Stimulated activated naive CD8-positive, alpha-beta T cell treated with anti-CD3 and anti-CD28 coated beads, Interleukin-15, amount 100 ng/mL, for 72 hours (primary cell): ENCODE measurements around the gene FREY1.

Experiments
- ATAC-seq: fragments of 150-1000 bp; cut with Tn5 transposase; 2 replicates; pipeline ENCODE4 v1.10.0; 2021; ENCODE audit warnings: mild to moderate bottlenecking, moderate library complexity
- DNase-seq, 2 donors: peaks; one replicate each; pipeline ENCODE4 v3.0.0; 2021 to 2022
- H3K27ac Mint-ChIP-seq, 2 donors: one replicate each; pipeline ENCODE4 v1.8.0; 2022; ENCODE audit warnings: mild to moderate bottlenecking in 2 of 2, mixed read lengths in 2 of 2, moderate library complexity in 2 of 2
- H3K27me3 Mint-ChIP-seq: one replicate; pipeline ENCODE4 v1.8.0; 2022; ENCODE audit warnings: mixed read lengths
- H3K4me1 Mint-ChIP-seq: one replicate; pipeline ENCODE4 v1.8.0; 2022; ENCODE audit warnings: mild to moderate bottlenecking, mixed read lengths
- H3K4me3 Mint-ChIP-seq, 2 donors: one replicate each; pipeline ENCODE4 v1.8.0; 2022; ENCODE audit warnings: mild to moderate bottlenecking in 2 of 2, mixed read lengths in 2 of 2, moderate library complexity in 1 of 2
- H3K9me3 Mint-ChIP-seq, 2 donors: one replicate each; pipeline ENCODE4 v1.8.0; 2022; ENCODE audit warnings: mixed read lengths in 2 of 2

FREY1 gene

DNA sequence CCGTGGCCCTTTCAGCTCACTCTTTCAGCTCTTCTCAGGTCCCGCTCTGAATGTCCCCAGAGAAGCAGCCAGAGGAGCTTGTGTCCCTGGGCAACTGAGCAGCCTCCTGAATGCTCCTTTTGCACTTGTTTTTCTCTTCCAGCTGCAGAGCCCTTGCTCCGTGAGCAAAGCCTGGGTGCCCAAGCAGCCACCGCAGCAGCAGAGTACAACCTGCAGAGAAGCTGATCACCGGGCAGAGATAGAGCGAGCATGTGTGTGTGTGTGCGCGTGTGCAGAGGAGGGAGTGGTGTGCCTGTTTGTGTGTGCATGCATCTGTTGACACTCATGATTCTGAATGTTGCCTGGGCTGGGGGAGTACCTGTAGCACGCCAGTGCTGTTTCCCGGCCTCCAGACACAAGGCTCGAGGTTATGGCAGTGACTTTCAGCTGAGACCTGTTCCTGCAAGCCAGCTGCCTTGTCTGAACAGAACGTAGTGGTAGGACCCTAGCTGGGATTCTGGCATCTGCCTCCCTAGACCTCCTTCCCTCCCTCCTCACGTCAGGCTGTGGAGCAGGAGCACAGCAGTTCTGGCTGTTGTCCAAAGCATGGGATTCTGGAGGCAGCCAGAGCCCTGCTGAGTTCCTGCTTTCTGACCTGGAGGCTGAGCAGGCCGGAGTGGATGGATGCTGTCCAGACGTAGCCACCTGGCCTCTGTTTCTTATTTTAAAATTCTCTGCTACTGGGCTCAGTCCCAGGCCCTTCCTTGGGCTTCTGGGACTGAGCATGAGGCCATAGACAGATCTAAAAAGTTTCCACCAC is 26.1 kb downstream of the FREY1 start:
- no peak overlapping the region for H3K27ac Mint-ChIP-seq
- DNase-seq (no peak), ATAC-seq (no peak)
- H3K27me3 Mint-ChIP-seq, result peaks cover 18% of the 10 kb centered on the region
- H3K9me3 Mint-ChIP-seq, result no peaks in the 10 kb centered on the region
- H3K4me3 Mint-ChIP-seq, result no peak overlapping the region
- peaks cover 12% of the 10 kb centered on the region for H3K4me1 Mint-ChIP-seq

DNA sequence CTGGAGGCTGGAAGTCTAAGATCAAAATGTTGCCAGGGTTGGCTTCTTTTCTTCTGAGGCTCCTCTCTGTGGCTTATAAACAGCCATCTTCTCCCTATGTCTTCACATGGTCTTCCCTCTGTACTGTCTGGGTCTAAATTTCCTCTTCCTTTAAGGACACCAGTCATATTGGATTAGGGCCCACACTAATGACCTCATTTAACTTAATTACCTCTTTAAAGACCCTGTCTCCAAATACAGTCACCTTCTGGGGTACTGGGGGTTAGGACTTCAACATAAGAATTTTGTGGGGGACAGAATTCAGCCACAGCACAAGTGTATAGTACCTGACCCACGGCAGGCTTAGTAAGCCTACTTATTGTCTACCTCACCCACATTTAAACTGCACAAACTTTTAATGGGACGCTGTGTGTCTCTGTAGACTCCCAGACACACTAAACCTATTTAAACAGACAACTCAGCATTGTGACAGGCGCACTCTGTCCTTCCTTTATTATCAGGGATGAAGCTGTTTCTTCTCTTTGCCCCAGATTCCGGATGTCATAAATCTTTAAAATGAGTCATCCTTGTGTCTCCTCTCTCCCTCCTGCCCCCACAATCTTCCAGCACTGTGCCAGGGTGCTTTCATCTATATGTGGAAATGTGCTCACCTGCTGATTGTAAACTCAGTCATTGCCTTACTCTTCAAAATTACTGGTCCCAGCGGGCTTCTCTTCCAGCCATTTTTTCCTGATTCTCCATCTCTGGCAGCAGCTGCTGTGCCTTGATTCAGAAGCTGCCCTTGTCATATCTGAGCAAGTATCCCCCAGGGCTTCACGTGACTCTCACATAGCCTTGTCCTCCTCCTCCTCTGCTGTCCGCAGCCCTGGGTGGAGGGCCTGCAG is 27.0 kb downstream of the FREY1 start:
- no peak overlapping the region for H3K4me3 Mint-ChIP-seq
- ATAC-seq (no peak), DNase-seq (no peak)
- peaks cover 14% of the 10 kb centered on the region for H3K27me3 Mint-ChIP-seq
- no peaks in the 10 kb centered on the region for H3K9me3 Mint-ChIP-seq
- no peak overlapping the region for H3K27ac Mint-ChIP-seq
- H3K4me1 Mint-ChIP-seq, result peaks cover 8% of the 10 kb centered on the region

DNA sequence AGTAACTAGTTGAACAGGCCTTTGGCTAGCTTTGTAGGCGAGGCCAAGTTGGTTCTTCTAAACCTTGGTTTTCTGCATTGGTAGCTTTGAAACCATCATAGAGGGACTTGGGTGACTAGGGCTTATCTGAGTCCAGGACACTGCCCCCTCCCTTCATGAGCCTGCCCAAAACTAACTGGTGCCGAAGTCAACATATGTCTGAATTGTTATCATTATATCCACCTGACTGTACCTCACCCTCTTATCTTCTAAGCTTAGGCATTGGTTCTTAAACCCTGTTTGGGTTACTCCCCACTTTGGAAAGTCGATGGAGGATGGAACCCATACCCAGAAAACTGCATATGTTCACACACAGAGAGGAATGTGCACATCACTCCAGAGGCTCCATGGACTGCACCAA is 29.2 kb downstream of the FREY1 start:
- DNase-seq (no peak), ATAC-seq (no peak)
- Mint-ChIP-seq H3K4me3 (no peak overlapping the region), H3K27ac (no peak overlapping the region), H3K4me1 (no peaks in the 10 kb centered on the region), H3K9me3 (no peaks in the 10 kb centered on the region), H3K27me3 (no peaks in the 10 kb centered on the region)

DNA sequence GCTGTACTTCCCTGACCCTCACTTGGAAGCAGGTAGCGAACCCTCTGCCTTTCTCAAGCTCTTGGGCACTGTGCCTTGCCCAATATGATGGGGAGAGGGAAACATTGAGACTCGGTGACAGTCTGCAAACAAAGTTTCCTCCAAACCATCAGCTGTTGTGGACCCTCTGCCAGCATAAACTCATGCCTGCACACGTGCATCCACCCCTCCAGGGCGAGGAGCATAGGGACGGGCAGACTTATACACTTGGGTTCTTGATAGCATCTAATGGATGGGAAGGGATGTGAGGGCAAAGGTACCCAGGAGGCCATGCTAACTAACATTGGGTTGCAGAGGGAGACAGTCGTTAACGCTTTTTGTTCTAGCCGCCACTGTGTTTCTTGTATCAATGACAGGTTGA is 29.9 kb downstream of the FREY1 start:
- Mint-ChIP-seq H3K4me3 (no peak overlapping the region), H3K27me3 (no peaks in the 10 kb centered on the region), H3K4me1 (no peaks in the 10 kb centered on the region), H3K9me3 (no peaks in the 10 kb centered on the region), H3K27ac (no peak overlapping the region)
- DNase-seq, result no peak
- no peak for ATAC-seq

DNA sequence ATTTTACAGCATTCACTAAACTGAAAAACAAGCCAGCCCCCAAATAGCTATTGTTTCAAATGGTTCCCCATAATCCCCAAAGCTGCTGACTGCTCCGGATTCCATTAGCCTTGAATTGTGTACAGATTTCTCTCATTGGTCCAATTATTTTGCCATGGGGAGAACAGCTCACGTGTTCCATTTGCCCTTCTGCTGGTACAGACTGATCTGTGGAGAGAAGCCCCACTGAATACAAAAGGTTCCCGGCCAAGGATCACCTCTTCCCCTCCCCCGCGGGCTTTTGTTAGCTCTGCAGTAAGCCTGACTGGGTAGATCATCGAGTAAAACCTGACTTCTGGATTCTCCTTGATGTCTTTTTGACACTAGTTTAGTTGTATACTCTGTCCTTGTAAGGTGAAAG is 30.7 kb downstream of the FREY1 start:
- no peak overlapping the region for H3K27ac Mint-ChIP-seq
- no peaks in the 10 kb centered on the region for H3K4me1 Mint-ChIP-seq
- no peak overlapping the region for H3K4me3 Mint-ChIP-seq
- H3K9me3 Mint-ChIP-seq, result no peaks in the 10 kb centered on the region
- no peak for ATAC-seq
- no peak for DNase-seq
- no peaks in the 10 kb centered on the region for H3K27me3 Mint-ChIP-seq

DNA sequence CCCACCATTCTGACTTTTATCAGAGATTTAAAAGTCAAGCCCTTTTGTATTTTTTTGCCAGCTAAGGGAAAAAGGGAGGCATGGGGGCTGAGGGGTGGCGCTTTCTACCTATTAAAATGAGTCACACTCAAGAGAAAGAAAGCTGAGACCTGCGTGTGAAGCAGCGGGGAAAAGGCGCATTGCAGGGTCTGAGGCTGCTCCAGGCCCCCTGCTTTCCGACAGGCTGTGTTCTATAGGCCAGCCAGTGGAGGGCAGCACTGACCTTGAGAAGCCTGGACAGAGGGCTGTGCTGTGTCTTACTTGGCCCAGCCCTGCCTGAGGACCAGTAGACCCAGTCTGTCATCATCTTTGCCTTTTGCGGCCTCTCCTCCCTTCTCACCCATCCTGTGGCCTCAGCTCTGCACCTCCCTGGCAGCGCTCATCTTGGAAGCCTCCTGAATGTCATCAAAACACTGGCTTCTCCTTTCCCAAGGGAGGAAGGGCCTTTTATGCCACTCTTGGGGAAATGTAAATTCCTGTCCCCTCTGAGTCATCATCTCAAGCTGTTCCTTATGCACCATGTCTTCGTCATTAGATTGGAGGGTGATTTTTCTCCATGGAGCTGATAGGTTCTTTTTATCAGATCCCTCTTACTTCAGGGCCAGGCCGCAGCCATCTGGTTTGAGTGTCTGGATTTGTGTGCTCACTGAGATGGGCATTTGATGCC is 34.3 kb downstream of the FREY1 start:
- H3K9me3 Mint-ChIP-seq, result no peaks in the 10 kb centered on the region
- ATAC-seq, result peak; percentile 83
- H3K27ac Mint-ChIP-seq, result no peak overlapping the region
- H3K4me1 Mint-ChIP-seq, result no peaks in the 10 kb centered on the region
- no peak overlapping the region for H3K4me3 Mint-ChIP-seq
- no peaks in the 10 kb centered on the region for H3K27me3 Mint-ChIP-seq
- peak; percentile 25 to 42 for DNase-seq

DNA sequence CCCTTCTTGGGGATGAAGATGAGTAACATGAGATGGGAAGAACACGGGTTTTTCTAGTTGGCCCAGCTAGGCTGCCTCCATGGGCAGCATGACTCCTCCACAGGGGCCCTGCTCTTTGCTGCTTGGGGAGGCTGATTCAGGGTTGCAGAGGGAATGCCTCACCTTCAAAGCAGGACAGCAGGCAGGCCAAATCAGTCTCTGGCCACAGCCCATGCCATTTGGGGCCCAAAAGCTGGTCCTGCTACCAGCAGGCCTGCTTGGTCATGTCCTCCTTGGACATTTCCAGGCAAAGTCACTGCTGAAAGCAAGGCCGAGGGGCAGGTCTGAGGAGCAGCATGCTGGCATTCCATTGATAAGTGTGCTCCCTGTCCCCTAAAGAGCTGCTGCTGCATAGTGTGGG is 35.4 kb downstream of the FREY1 start:
- Mint-ChIP-seq H3K27ac (no peak overlapping the region), H3K27me3 (no peaks in the 10 kb centered on the region), H3K4me1 (no peaks in the 10 kb centered on the region), H3K9me3 (no peaks in the 10 kb centered on the region), H3K4me3 (no peak overlapping the region)
- ATAC-seq, result no peak
- DNase-seq, result no peak

DNA sequence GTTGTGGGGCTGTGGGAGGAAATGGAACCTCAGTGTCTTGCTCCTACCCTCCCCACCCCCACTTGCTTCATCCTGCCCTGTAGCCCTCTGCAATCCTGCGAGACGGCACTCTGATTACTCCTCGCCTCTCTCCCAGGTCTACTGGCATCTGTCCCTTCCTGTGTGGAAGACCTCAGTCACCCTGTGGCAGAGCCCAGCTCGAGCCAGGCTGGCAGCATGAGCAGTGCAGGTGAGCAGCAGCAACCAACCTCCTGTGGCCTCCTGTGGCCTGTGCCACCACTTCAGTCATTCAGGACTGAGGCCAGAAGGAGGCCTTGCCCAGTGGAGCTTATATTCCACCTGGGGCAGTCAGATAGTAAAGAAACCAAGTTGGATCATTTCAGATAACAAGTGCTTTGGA is 36.4 kb downstream of the FREY1 start:
- Mint-ChIP-seq H3K4me1 (no peaks in the 10 kb centered on the region), H3K9me3 (no peaks in the 10 kb centered on the region), H3K27me3 (no peaks in the 10 kb centered on the region), H3K4me3 (no peak overlapping the region), H3K27ac (no peak overlapping the region)
- ATAC-seq, result no peak
- DNase-seq, result no peak

DNA sequence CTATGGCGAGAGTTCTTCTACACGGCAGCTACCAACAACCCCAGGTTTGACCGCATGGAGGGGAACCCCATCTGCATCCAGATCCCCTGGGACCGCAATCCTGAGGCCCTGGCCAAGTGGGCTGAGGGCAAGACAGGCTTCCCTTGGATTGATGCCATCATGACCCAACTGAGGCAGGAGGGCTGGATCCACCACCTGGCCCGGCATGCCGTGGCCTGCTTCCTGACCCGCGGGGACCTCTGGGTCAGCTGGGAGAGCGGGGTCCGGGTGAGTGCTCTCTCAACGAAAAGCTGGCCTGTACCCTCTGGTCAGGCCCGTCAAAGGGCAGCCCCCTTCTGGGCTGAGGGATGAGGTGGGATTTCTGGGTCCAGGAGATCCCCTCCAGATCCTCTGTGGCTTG is 37.5 kb downstream of the FREY1 start:
- H3K27ac Mint-ChIP-seq, result no peak overlapping the region
- H3K9me3 Mint-ChIP-seq, result no peaks in the 10 kb centered on the region
- no peaks in the 10 kb centered on the region for H3K4me1 Mint-ChIP-seq
- H3K27me3 Mint-ChIP-seq, result no peaks in the 10 kb centered on the region
- ATAC-seq, result no peak
- DNase-seq, result no peak
- no peak overlapping the region for H3K4me3 Mint-ChIP-seq

DNA sequence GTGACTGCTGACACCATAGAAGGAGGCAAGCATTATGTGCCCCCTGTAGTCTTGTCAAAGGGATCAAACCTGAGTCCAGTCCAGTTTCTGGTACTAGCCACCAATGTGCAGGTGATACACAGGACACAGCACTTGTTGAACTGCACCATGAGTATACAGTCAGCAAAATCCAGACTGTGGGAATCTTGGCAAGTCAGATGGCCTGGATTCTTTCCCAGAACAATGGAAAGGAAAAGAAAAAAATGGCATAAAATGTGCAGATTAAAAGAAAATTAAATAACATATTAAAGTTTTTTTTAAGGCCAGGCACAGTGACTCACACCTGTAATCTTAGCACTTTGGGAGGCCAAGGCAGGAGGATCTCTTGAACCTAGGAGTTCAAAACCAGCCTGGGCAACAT is 43.0 kb downstream of the FREY1 start:
- H3K27me3 Mint-ChIP-seq, result no peaks in the 10 kb centered on the region
- no peaks in the 10 kb centered on the region for H3K9me3 Mint-ChIP-seq
- DNase-seq (no peak), ATAC-seq (no peak)
- H3K4me3 Mint-ChIP-seq, result no peak overlapping the region
- no peaks in the 10 kb centered on the region for H3K4me1 Mint-ChIP-seq
- H3K27ac Mint-ChIP-seq, result no peak overlapping the region

DNA sequence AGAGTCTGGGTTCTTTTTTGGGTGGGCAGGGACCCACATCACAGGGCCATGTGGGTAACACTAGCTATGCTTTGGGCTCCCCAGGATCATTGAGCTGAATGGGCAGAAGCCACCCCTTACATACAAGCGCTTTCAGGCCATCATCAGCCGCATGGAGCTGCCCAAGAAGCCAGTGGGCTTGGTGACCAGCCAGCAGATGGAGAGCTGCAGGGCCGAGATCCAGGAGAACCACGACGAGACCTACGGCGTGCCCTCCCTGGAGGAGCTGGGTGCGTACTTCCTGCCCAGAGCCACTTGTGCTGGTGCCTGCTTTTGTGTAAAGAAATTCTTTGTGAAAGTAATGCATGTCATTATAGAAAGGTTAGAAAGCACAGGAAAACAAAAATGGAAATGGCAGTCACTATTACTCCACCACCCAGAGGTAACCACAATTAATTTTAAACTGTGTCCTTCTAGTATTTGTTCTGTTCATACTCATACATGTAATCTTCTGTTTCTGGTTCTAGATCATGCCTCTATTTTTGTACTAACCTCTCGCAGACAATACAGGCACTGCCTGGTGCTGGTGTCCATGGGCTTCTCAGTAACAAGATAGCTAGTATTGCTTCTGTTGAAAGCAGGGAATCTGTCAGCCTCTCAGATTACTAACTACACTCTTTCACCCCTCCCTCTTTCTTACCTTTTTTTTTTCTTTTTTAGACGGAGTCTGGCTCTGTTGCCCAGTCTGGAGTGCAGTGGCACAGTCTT is 46.1 kb downstream of the FREY1 start:
- Mint-ChIP-seq H3K4me3 (no peak overlapping the region), H3K9me3 (no peaks in the 10 kb centered on the region), H3K27me3 (no peaks in the 10 kb centered on the region), H3K27ac (no peak overlapping the region), H3K4me1 (no peaks in the 10 kb centered on the region)
- ATAC-seq, result no peak
- no peak for DNase-seq

DNA sequence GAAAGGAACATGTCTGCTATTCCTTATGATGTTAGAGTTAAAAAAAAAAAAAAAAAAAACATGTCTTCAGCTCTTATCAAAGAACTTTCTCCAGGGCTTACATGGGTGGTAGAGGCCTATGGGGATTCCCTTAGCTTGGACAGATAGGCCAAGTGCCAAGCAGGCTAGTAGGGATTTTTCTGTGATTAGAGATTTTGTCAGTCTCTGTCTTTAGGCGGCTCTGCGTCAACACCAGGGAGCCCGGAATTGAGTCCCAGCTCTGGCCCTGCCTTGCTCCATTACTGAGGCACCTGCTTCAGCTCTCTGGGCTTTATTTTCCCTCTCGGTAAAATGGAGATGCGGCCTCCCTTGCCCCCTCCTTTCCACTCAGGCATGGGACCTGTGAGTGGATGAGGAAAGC is 46.7 kb downstream of the FREY1 start:
- Mint-ChIP-seq H3K9me3 (no peaks in the 10 kb centered on the region), H3K4me1 (no peaks in the 10 kb centered on the region), H3K27ac (no peak overlapping the region), H3K27me3 (no peaks in the 10 kb centered on the region), H3K4me3 (no peak overlapping the region)
- ATAC-seq (no peak), DNase-seq (no peak)

DNA sequence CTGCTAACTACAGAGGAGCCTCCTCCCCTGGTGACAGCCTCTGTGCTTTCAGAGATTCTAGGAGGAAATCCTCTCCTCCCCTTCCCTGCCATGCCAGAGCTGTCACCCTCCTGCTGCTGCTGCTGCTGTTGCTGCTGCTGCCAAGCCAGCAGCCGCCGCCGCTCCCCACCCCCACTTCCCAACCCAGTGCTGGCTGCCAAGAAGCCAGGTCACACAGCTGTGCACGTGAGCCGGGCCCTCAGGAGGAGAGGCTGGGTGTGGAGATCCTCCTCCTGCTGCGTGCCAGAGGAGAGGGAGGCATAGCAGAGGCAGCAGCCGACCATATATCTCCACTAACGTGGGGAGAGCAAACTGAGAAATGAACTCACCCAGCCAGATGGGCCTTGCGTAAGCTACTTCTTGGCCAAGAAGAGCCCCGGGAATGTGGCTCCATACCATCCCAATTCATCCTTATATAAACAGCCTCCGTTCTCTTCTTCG is 47.4 kb downstream of the FREY1 start:
- Mint-ChIP-seq H3K4me3 (no peak overlapping the region), H3K4me1 (no peaks in the 10 kb centered on the region), H3K27me3 (no peaks in the 10 kb centered on the region), H3K9me3 (no peaks in the 10 kb centered on the region), H3K27ac (no peak overlapping the region)
- no peak for DNase-seq
- ATAC-seq, result no peak

DNA sequence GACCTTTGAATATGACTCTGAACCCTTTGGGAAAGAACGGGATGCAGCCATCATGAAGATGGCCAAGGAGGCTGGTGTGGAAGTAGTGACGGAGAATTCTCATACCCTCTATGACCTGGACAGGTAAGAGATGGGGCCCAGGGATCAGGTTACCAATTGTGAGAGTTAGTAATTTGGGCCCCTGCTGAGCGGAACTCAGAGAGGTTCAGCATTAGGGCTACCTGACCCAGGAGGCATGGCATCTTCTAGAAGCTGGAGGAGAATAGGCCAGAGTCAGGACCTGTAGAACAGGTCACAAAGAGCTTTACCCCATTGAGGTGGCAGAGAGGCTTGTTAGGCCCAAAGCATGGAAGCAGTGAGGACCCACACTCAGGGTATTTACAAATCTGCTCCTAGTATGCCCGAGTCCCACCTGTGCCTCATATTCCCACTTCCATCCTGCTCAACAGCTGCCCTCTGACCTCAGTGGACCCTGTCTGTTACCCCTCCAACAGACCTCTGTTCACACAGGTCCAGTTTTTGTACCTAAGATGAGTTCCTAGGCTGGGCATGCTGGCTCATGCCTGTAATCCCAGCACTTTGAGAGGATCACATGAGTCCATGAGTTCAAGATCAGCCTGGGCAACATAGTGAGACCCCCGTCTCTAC is 48.2 kb downstream of the FREY1 start:
- no peak for ATAC-seq
- H3K4me3 Mint-ChIP-seq, result no peak overlapping the region
- no peaks in the 10 kb centered on the region for H3K27me3 Mint-ChIP-seq
- no peaks in the 10 kb centered on the region for H3K4me1 Mint-ChIP-seq
- no peak for DNase-seq
- H3K9me3 Mint-ChIP-seq, result no peaks in the 10 kb centered on the region
- no peak overlapping the region for H3K27ac Mint-ChIP-seq

DNA sequence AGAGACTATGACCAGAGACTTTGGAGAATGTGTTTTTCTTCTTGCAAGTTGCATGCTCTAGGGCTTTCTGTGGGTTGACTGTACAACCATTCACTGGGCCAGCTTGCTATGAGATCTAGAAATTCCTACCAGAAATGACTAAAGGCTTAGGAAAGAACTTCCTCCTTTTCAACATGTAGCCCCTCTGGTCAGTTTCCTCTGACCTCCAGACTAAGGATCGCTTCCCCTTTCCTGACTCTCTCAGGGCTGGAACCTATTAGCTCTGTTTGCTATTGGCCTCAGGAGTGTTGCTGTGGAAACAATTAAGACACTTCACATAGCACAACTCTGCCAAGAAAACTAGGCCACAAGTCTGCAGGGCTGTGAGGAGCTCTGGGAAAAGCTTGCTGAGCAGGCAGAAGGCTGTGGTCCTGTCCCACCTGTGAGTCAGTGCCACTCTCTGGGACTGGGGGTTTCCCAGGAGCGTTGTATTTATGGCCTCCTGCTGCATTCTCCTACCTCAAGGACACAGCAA is 49.1 kb downstream of the FREY1 start:
- Mint-ChIP-seq H3K4me3 (no peak overlapping the region), H3K27me3 (no peaks in the 10 kb centered on the region), H3K9me3 (no peaks in the 10 kb centered on the region), H3K27ac (no peak overlapping the region), H3K4me1 (no peaks in the 10 kb centered on the region)
- DNase-seq (no peak), ATAC-seq (no peak)
